CD4-positive, alpha-beta T cell (primary cell): Measurements from ENCODE around the gene PIMREG. TPM values are rescaled to one million over a fixed set of nuclear protein-coding genes. Genes with fewer than 3 reads are reported as not detected.

Source experiments
- ATAC-seq: fragments of 200-7000 bp; cut with Tn5 transposase; one replicate; pipeline ENCODE4 v1.10.0; 2022; ENCODE audit warnings: mild to moderate bottlenecking; ENCODE audit not compliant: poor library complexity
- CTCF ChIA-PET: fragments of 350-600 bp; sonication (Branson Sonifier 250); formaldehyde crosslinking; loops from one replicate; lab custom pipeline; 2021; ENCODE audit warnings: antibody characterized with exemption, inconsistent platforms; lab: Charles Lee
- POLR2A ChIA-PET: fragments of 350-600 bp; sonication (Branson Sonifier 250); formaldehyde crosslinking; loops from one replicate; lab custom pipeline; 2021; ENCODE audit warnings: antibody characterized with exemption, inconsistent platforms; lab: Charles Lee
- DNase-seq, 14 experiments: peaks; one replicate each; pipeline ENCODE4 v3.0.0-alpha.2; 2013 to 2020; ENCODE audit warnings: mixed read lengths in 2 of 14
- H3K27ac ChIP-seq, 2 donors: one replicate each; pipeline versions ENCODE4 v1.5.1 to v1.7.0; 2013; ENCODE audit warnings: low read length in 2 of 2, low read depth in 1 of 2, mild to moderate bottlenecking in 1 of 2
- H3K27me3 ChIP-seq, 2 experiments: 1 replicate in 1 of 2; 2 replicates in 1 of 2; pipeline versions ENCODE4 v1.6.1 to v1.7.0; 2013; ENCODE audit warnings: low read length in 2 of 2, control low read depth in 1 of 2, mild to moderate bottlenecking in 1 of 2, moderate library complexity in 1 of 2; ENCODE audit not compliant: insufficient read depth in 2 of 2, control insufficient read depth in 1 of 2
- H3K36me3 ChIP-seq: one replicate; pipeline ENCODE4 v1.6.1; 2013; ENCODE audit warnings: low read length, control low read depth; ENCODE audit not compliant: insufficient read depth
- H3K4me1 ChIP-seq: one replicate; pipeline ENCODE4 v1.6.1; 2013; ENCODE audit warnings: low read length, control low read depth; ENCODE audit not compliant: insufficient read depth
- H3K4me3 ChIP-seq: one replicate; pipeline ENCODE4 v1.5.1; 2013; ENCODE audit warnings: mild to moderate bottlenecking, low read length, moderate library complexity
- H3K9me3 ChIP-seq, 2 experiments: 1 replicate in 1 of 2; 2 replicates in 1 of 2; pipeline versions ENCODE4 v1.6.1 to v1.7.0; 2013; ENCODE audit warnings: low read length in 2 of 2, mild to moderate bottlenecking in 2 of 2, control low read depth in 1 of 2, moderate library complexity in 1 of 2; ENCODE audit not compliant: control insufficient read depth in 1 of 2, insufficient read depth in 1 of 2
- H3K27ac Mint-ChIP-seq: one replicate; pipeline ENCODE4 v1.8.0; 2020; ENCODE audit warnings: mixed read lengths
- H3K27me3 Mint-ChIP-seq: one replicate; pipeline ENCODE4 v1.8.0; 2021; ENCODE audit warnings: mixed read lengths
- H3K36me3 Mint-ChIP-seq: one replicate; pipeline ENCODE4 v1.8.0; 2021; ENCODE audit warnings: low read depth, mixed read lengths
- H3K4me1 Mint-ChIP-seq: one replicate; pipeline ENCODE4 v1.8.0; 2021; ENCODE audit warnings: low read depth, mixed read lengths
- H3K4me3 Mint-ChIP-seq: one replicate; pipeline ENCODE4 v1.8.0; 2020; ENCODE audit warnings: mild to moderate bottlenecking, mixed read lengths
- H3K9me3 Mint-ChIP-seq: one replicate; pipeline ENCODE4 v1.8.0; 2020; ENCODE audit warnings: mixed read lengths
- CTCF ChIP-seq: fragments of 200-600 bp; IDR thresholded peaks from one replicate; pipeline ENCODE4 v1.8.0; 2022; ENCODE audit warnings: antibody characterized with exemption, mild to moderate bottlenecking
- intact Hi-C, 2 experiments: fragments of 100-400 bp; cut with DNase I in 1 of 2; cut with micrococcal nuclease in 1 of 2; formaldehyde crosslinking; loops; one replicate each; pipeline versions ENCODE4 v1.15.1 to v1.9.0; 2023 to 2025; cut with DNase I, micrococcal nuclease
- total RNA-seq, 174 experiments: library from RNA in 2 of 174; stranded (reverse) in 2 of 174; gene quantifications; one replicate each; pipeline ENCODE4 v1.2.3 and lab custom pipeline; 2021 to 2026

Gene PIMREG
- total RNA-seq, 2 experiments from 2014 or later: not detected

- no peak overlapping the region for H3K4me3 Mint-ChIP-seq
- ChIA-PET CTCF (interaction anchor here (2.2 kb wide), 1 partner anchor 10 kb away, joined by 7 read pairs; no protein-coding TSS in a partner anchor), POLR2A (no interaction called here)
- Histone ChIP-seq H3K4me3 (no peak overlapping the region), H3K36me3 (no peaks in the 10 kb centered on the region), H3K9me3 (peaks cover 0 to 9% of the 10 kb centered on the region in 2 experiments), H3K4me1 (peaks cover 27% of the 10 kb centered on the region), H3K27me3 (peaks cover 0 to 5% of the 10 kb centered on the region in 2 experiments), H3K27ac (no peak overlapping the region)
- DNase-seq (no peak), ATAC-seq (no peak)
- no peaks in the 10 kb centered on the region for H3K36me3 Mint-ChIP-seq
- intact Hi-C loops: loop anchor here (10.0 kb wide), 2 partner anchors 982 to 1182 kb away; no protein-coding TSS in a partner anchor
- H3K27me3 Mint-ChIP-seq: peaks cover 21% of the 10 kb centered on the region
- peaks cover 3% of the 10 kb centered on the region for H3K9me3 Mint-ChIP-seq
- no peak for TF ChIP-seq CTCF
- peaks cover 16% of the 10 kb centered on the region for H3K4me1 Mint-ChIP-seq
- H3K27ac Mint-ChIP-seq: no peak overlapping the region
Observed at GRCh38 chr17:6426356-6427101, 17.7 kb upstream of the PIMREG start.

GRCh38 chr17:6427279-6427781, 16.9 kb upstream of the PIMREG start:
- Histone ChIP-seq H3K27me3 (peaks cover 0 to 2% of the 10 kb centered on the region in 2 experiments), H3K27ac (no peak overlapping the region), H3K4me3 (no peak overlapping the region), H3K9me3 (peaks cover 0 to 9% of the 10 kb centered on the region in 2 experiments), H3K4me1 (peaks cover 20% of the 10 kb centered on the region), H3K36me3 (no peaks in the 10 kb centered on the region)
- peak in 8 of 14 experiments; percentile 8 to 77 (median 33) for DNase-seq
- ATAC-seq: peak; percentile 81
- ChIA-PET POLR2A (no interaction called here), CTCF (interaction anchor here (2.2 kb wide), 1 partner anchor 9 kb away, joined by 7 read pairs; no protein-coding TSS in a partner anchor)
- H3K9me3 Mint-ChIP-seq: peaks cover 3% of the 10 kb centered on the region
- H3K4me3 Mint-ChIP-seq: peak overlapping the region; percentile 22
- H3K4me1 Mint-ChIP-seq: peaks cover 16% of the 10 kb centered on the region
- no peaks in the 10 kb centered on the region for H3K36me3 Mint-ChIP-seq
- peak overlapping the region; percentile 8 for H3K27ac Mint-ChIP-seq
- TF ChIP-seq CTCF: no peak
- peaks cover 17% of the 10 kb centered on the region for H3K27me3 Mint-ChIP-seq
- intact Hi-C loops: loop anchor here (10.0 kb wide), 2 partner anchors 983 to 1183 kb away; no protein-coding TSS in a partner anchor

- no peak overlapping the region for H3K27ac Mint-ChIP-seq
Observed at GRCh38 chr17:6428207-6428965, 15.9 kb upstream of the PIMREG start.

More at GRCh38 chr17:6428207-6428965, 15.9 kb upstream of the PIMREG start:
- TF ChIP-seq CTCF: no peak
- H3K27me3 Mint-ChIP-seq: peaks cover 11% of the 10 kb centered on the region
- H3K36me3 Mint-ChIP-seq: no peaks in the 10 kb centered on the region
- H3K4me1 ChIP-seq: peaks cover 20% of the 10 kb centered on the region
- no peak overlapping the region for H3K4me3 ChIP-seq
- peaks cover 0 to 9% of the 10 kb centered on the region in 2 experiments for H3K9me3 ChIP-seq
- ATAC-seq (no peak), DNase-seq (no peak)
- POLR2A ChIA-PET: no interaction called here
- H3K27me3 ChIP-seq: no peaks in the 10 kb centered on the region
- intact Hi-C loops: loop anchor here (10.0 kb wide), 2 partner anchors 984 to 1184 kb away; no protein-coding TSS in a partner anchor
- CTCF ChIA-PET: interaction anchor here (2.2 kb wide), 1 partner anchor 8 kb away, joined by 7 read pairs; no protein-coding TSS in a partner anchor
- no peak overlapping the region for H3K27ac ChIP-seq
- H3K4me1 Mint-ChIP-seq: peaks cover 16% of the 10 kb centered on the region
- peaks cover 3% of the 10 kb centered on the region for H3K9me3 Mint-ChIP-seq
- no peak overlapping the region for H3K4me3 Mint-ChIP-seq
- H3K36me3 ChIP-seq: no peaks in the 10 kb centered on the region
